ENCODE results near the gene EYA2. TPM values are rescaled to one million over a fixed set of nuclear protein-coding genes. Genes with fewer than 3 reads are reported as not detected.

The EYA2 gene
- polyA plus RNA-seq, 3 donors, result 0.04 to 0.16 TPM; not detected in 1

- no peak overlapping the region for H3K9ac ChIP-seq (ENCODE audit: insufficient read depth, low read length, poor library complexity, severe bottlenecking)
- H3K79me2 ChIP-seq (ENCODE audit: insufficient read depth, low read length), result no peaks in the 10 kb centered on the region
- Mint-ChIP-seq H3K4me3 (no peak overlapping the region), H3K27ac (no peak overlapping the region), H3K36me3 (peaks cover 0 to 2% of the 10 kb centered on the region in 2 donors), H3K27me3 (ENCODE audit: low read depth in 3 of 3) (peaks cover 0 to 13% (median 3%) of the 10 kb centered on the region in 3 donors), H3K4me1 (peaks cover 10% of the 10 kb centered on the region), H3K9me3 (peaks cover 2 to 14% (median 4%) of the 10 kb centered on the region in 7 donors)
- no peak overlapping the region for H2AFZ ChIP-seq (ENCODE audit: insufficient read depth, low read depth, low read length, poor library complexity, severe bottlenecking)
- no peak overlapping the region for H3K27ac ChIP-seq (ENCODE audit: low read depth in 1 of 2, low read length in 2 of 2)
- no peak for DNase-seq
- H3K9me3 ChIP-seq (replicated peaks in 1 of 2; ENCODE audit: control insufficient read depth in 1 of 2, insufficient read depth in 1 of 2, low read length in 2 of 2), result no peaks in the 10 kb centered on the region
- no peak overlapping the region for H3K4me2 ChIP-seq (replicated peaks; ENCODE audit: extremely low read depth, low read length, poor library complexity, severe bottlenecking)
- H3K4me3 ChIP-seq (replicated peaks in 1 of 3; ENCODE audit: low read depth in 2 of 3, low read length in 3 of 3), result no peak overlapping the region
- no peaks in the 10 kb centered on the region for H3K4me1 ChIP-seq (ENCODE audit: control insufficient read depth in 1 of 2, insufficient read depth in 2 of 2, low read length in 2 of 2)
- H3K27me3 ChIP-seq (ENCODE audit: control insufficient read depth in 2 of 2, insufficient read depth in 2 of 2, low read length in 2 of 2), result no peaks in the 10 kb centered on the region
- no peaks in the 10 kb centered on the region for H3K36me3 ChIP-seq (replicated peaks in 1 of 2; ENCODE audit: control insufficient read depth in 1 of 2, insufficient read depth in 2 of 2, low read length in 2 of 2)
- intact Hi-C loops (cut with micrococcal nuclease), result no loop called here
- H4K20me1 ChIP-seq (ENCODE audit: insufficient read depth, low read length), result no peaks in the 10 kb centered on the region
- TF ChIP-seq CTCF (IDR thresholded peaks at IDR 0.05), result no peak
- WGBS (ENCODE audit: insufficient coverage), result 98% methylated on average over 6 of the region's 9 CpGs
Measured at GRCh38 chr20:47201074-47201730, 306.6 kb downstream of the EYA2 start.

- no peak overlapping the region for H3K9ac ChIP-seq (ENCODE audit: insufficient read depth, low read length, poor library complexity, severe bottlenecking)
- H3K27ac ChIP-seq (ENCODE audit: low read depth in 1 of 2, low read length in 2 of 2), result no peak overlapping the region
- no peak overlapping the region for H3K4me2 ChIP-seq (replicated peaks; ENCODE audit: extremely low read depth, low read length, poor library complexity, severe bottlenecking)
Measured at GRCh38 chr20:47202733-47203667, 308.4 kb downstream of the EYA2 start.

More at GRCh38 chr20:47202733-47203667, 308.4 kb downstream of the EYA2 start:
- Mint-ChIP-seq H3K27me3 (ENCODE audit: low read depth in 3 of 3) (peaks cover 0 to 12% (median 3%) of the 10 kb centered on the region in 3 donors), H3K9me3 (peaks cover 2 to 14% (median 4%) of the 10 kb centered on the region in 7 donors), H3K4me1 (peaks cover 5% of the 10 kb centered on the region), H3K4me3 (no peak overlapping the region), H3K36me3 (peaks cover 1 to 5% of the 10 kb centered on the region in 2 donors), H3K27ac (peak overlapping the region in 2 of 7 donors; percentile 3 to 30)
- Histone ChIP-seq H4K20me1 (ENCODE audit: insufficient read depth, low read length) (no peaks in the 10 kb centered on the region), H3K27me3 (ENCODE audit: control insufficient read depth in 2 of 2, insufficient read depth in 2 of 2, low read length in 2 of 2) (no peaks in the 10 kb centered on the region), H3K9me3 (replicated peaks in 1 of 2; ENCODE audit: control insufficient read depth in 1 of 2, insufficient read depth in 1 of 2, low read length in 2 of 2) (no peaks in the 10 kb centered on the region), H3K4me1 (ENCODE audit: control insufficient read depth in 1 of 2, insufficient read depth in 2 of 2, low read length in 2 of 2) (no peaks in the 10 kb centered on the region), H3K4me3 (replicated peaks in 1 of 3; ENCODE audit: low read depth in 2 of 3, low read length in 3 of 3) (no peak overlapping the region), H2AFZ (ENCODE audit: insufficient read depth, low read depth, low read length, poor library complexity, severe bottlenecking) (no peak overlapping the region), H3K36me3 (replicated peaks in 1 of 2; ENCODE audit: control insufficient read depth in 1 of 2, insufficient read depth in 2 of 2, low read length in 2 of 2) (no peaks in the 10 kb centered on the region), H3K79me2 (ENCODE audit: insufficient read depth, low read length) (no peaks in the 10 kb centered on the region)
- intact Hi-C loops (cut with micrococcal nuclease), result no loop called here
- 94% methylated on average over 6 of the region's 10 CpGs for whole genome bisulfite sequencing (ENCODE audit: insufficient coverage)
- no peak for TF ChIP-seq CTCF (IDR thresholded peaks at IDR 0.05)
- no peak for DNase-seq

Measured in CD14-positive monocyte (primary cell).